ENCODE measurements around the gene RAD51B. TPM values are rescaled to one million over a fixed set of nuclear protein-coding genes. Genes with fewer than 3 reads are reported as not detected.

Gene RAD51B
- polyA plus RNA-seq, 1 donor (not counting 4 experiments of a cell fraction or from before 2014, with no cell fraction given) = 13.3 TPM

DNA sequence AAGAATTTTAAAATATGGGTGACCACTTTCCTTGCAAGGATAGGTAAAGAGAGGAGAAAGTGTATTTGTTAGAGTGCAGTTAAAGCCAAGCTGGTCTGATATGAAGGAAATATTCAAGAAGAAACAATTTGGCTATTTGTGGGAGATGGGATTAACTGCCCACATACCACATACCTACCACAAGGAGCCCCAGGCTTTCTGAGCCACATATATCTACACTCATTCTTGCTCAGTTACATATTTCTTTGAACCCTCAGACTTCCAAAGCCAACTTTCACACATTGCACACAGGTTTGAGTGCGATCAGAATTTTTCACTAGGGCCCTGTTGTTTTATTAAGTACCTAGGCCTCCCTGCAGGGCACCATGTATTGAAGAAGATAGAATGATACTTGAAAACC is 643.1 kb downstream of the RAD51B start:
- no peaks in the 10 kb centered on the region for H3K79me2 ChIP-seq (ENCODE audit: control insufficient read depth, insufficient read depth, low read length)
- dilution Hi-C loops (cut with MboI; ENCODE audit: extremely low pct_ligation_motif_present, low sequenced_read_pairs) = no loop called here
- H2AFZ ChIP-seq (ENCODE audit: control insufficient read depth, low read length) = no peak overlapping the region
- no peaks in the 10 kb centered on the region for H3K27me3 ChIP-seq (ENCODE audit: control insufficient read depth, extremely low read depth, insufficient read depth, low read length)
- no peak overlapping the region for H3K4me3 ChIP-seq (ENCODE audit: control insufficient read depth in 2 of 3, extremely low read depth in 1 of 3, insufficient read depth in 2 of 3, low read depth in 1 of 3, low read length in 3 of 3)
- H3K9me1 ChIP-seq (ENCODE audit: control insufficient read depth, extremely low read depth, insufficient read depth, low read length) = no peaks in the 10 kb centered on the region
- DNase-seq (ENCODE audit: low read depth, low spot score) (peak; percentile 44), FAIRE-seq (no peak)
- H3K4me1 ChIP-seq (ENCODE audit: control insufficient read depth, extremely low read depth, insufficient read depth, low read length) = peaks cover 66% of the 10 kb centered on the region
- no peaks in the 10 kb centered on the region for H3K36me3 ChIP-seq (ENCODE audit: control insufficient read depth in 2 of 2, extremely low read depth in 1 of 2, insufficient read depth in 2 of 2, low read length in 2 of 2)
- H3K9me3 ChIP-seq (ENCODE audit: control insufficient read depth, low read depth, low read length) = no peaks in the 10 kb centered on the region
- H4K20me1 ChIP-seq (ENCODE audit: control insufficient read depth, extremely low read depth, insufficient read depth, low read length) = no peaks in the 10 kb centered on the region
- no peak overlapping the region for H3K9ac ChIP-seq (ENCODE audit: control insufficient read depth, extremely low read depth, insufficient read depth, low read length)
- no peak overlapping the region for H3K27ac ChIP-seq (ENCODE audit: control insufficient read depth, insufficient read depth, low read length)
- no peak overlapping the region for H3K4me2 ChIP-seq (ENCODE audit: control insufficient read depth, extremely low read depth, insufficient read depth, low read depth, low read length)
- TF ChIP-seq EZH2 (IDR thresholded peaks at IDR 0.05; ENCODE audit: low read length) = no peak
- TF ChIP-seq, protein P1, sequence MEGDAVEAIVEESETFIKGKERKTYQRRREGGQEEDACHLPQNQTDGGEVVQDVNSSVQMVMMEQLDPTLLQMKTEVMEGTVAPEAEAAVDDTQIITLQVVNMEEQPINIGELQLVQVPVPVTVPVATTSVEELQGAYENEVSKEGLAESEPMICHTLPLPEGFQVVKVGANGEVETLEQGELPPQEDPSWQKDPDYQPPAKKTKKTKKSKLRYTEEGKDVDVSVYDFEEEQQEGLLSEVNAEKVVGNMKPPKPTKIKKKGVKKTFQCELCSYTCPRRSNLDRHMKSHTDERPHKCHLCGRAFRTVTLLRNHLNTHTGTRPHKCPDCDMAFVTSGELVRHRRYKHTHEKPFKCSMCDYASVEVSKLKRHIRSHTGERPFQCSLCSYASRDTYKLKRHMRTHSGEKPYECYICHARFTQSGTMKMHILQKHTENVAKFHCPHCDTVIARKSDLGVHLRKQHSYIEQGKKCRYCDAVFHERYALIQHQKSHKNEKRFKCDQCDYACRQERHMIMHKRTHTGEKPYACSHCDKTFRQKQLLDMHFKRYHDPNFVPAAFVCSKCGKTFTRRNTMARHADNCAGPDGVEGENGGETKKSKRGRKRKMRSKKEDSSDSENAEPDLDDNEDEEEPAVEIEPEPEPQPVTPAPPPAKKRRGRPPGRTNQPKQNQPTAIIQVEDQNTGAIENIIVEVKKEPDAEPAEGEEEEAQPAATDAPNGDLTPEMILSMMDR (optimal IDR thresholded peaks at IDR 0.05 in 1 of 3, IDR thresholded peaks at IDR 0.05 in 1 of 3, conservative IDR thresholded peaks at IDR 0.05 in 1 of 3; ENCODE audit: extremely low read depth in 1 of 3, insufficient read depth in 2 of 3, low read length in 3 of 3) = peak; percentile 15 to 36 (median 23)

DNA sequence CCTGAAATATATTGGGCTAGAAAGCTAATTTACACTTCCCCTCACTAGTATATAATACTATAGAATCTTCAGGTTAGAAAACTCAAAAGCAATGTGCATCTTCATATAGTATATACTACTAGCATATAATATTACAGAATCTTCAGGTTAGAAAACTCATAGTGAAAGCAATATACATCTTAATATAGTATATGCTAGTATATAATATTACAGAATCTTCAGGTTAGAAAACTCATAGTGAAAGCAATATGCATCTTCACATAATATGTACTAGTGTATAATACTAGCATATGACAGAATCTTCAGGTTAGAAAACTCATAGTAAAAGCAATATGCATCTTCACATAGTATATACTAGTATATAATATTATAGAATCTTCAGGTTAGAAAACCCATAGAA is 643.7 kb downstream of the RAD51B start:
- FAIRE-seq (no peak), DNase-seq (ENCODE audit: low read depth, low spot score) (no peak)
- Histone ChIP-seq H4K20me1 (ENCODE audit: control insufficient read depth, extremely low read depth, insufficient read depth, low read length) (no peaks in the 10 kb centered on the region), H2AFZ (ENCODE audit: control insufficient read depth, low read length) (no peak overlapping the region), H3K36me3 (ENCODE audit: control insufficient read depth in 2 of 2, extremely low read depth in 1 of 2, insufficient read depth in 2 of 2, low read length in 2 of 2) (no peaks in the 10 kb centered on the region), H3K27me3 (ENCODE audit: control insufficient read depth, extremely low read depth, insufficient read depth, low read length) (no peaks in the 10 kb centered on the region), H3K9me3 (ENCODE audit: control insufficient read depth, low read depth, low read length) (no peaks in the 10 kb centered on the region), H3K4me2 (ENCODE audit: control insufficient read depth, extremely low read depth, insufficient read depth, low read depth, low read length) (no peak overlapping the region), H3K9ac (ENCODE audit: control insufficient read depth, extremely low read depth, insufficient read depth, low read length) (no peak overlapping the region), H3K9me1 (ENCODE audit: control insufficient read depth, extremely low read depth, insufficient read depth, low read length) (no peaks in the 10 kb centered on the region), H3K4me3 (ENCODE audit: control insufficient read depth in 2 of 3, extremely low read depth in 1 of 3, insufficient read depth in 2 of 3, low read depth in 1 of 3, low read length in 3 of 3) (no peak overlapping the region), H3K4me1 (ENCODE audit: control insufficient read depth, extremely low read depth, insufficient read depth, low read length) (peaks cover 66% of the 10 kb centered on the region), H3K79me2 (ENCODE audit: control insufficient read depth, insufficient read depth, low read length) (no peaks in the 10 kb centered on the region), H3K27ac (ENCODE audit: control insufficient read depth, insufficient read depth, low read length) (no peak overlapping the region)
- no peak for TF ChIP-seq EZH2 (IDR thresholded peaks at IDR 0.05; ENCODE audit: low read length)
- TF ChIP-seq, protein P1 (optimal IDR thresholded peaks at IDR 0.05 in 1 of 3, IDR thresholded peaks at IDR 0.05 in 1 of 3, conservative IDR thresholded peaks at IDR 0.05 in 1 of 3; ENCODE audit: extremely low read depth in 1 of 3, insufficient read depth in 2 of 3, low read length in 3 of 3) = no peak
- dilution Hi-C loops (cut with MboI; ENCODE audit: extremely low pct_ligation_motif_present, low sequenced_read_pairs) = no loop called here

Measured in keratinocyte (primary cell).